GM13976 (cell line): ENCODE results near the gene SENP2.

Experiments
- DNase-seq: peaks from one replicate; pipeline ENCODE4 v3.0.0; 2012; ENCODE audit warnings: low spot score
- CTCF ChIP-seq: IDR thresholded peaks from 2 replicates; pipeline ENCODE4 v1.5.1; 2012; ENCODE audit warnings: borderline replicate concordance, mild to moderate bottlenecking; ENCODE audit not compliant: insufficient read depth; ENCODE audit errors: extremely low read depth, missing control alignments, control extremely low read depth
- in situ Hi-C: fragments of 300-500 bp; cut with MboI; formaldehyde crosslinking; loops from one replicate; pipeline ENCODE4 v1.12.0; 2022; ENCODE audit warnings: low sequenced_read_pairs, mixed read lengths, inconsistent platforms; ENCODE audit not compliant: unreplicated experiment

Gene SENP2

GRCh38 chr3:185584686-185585085 lies 1.4 kb upstream of the SENP2 start:
- TF ChIP-seq CTCF = no peak
- no peak for DNase-seq
- in situ Hi-C loops = no loop called here

GRCh38 chr3:185585518-185585858 lies 607 bp upstream of the SENP2 start:
- DNase-seq = no peak
- no peak for TF ChIP-seq CTCF
- in situ Hi-C loops = no loop called here

DNA sequence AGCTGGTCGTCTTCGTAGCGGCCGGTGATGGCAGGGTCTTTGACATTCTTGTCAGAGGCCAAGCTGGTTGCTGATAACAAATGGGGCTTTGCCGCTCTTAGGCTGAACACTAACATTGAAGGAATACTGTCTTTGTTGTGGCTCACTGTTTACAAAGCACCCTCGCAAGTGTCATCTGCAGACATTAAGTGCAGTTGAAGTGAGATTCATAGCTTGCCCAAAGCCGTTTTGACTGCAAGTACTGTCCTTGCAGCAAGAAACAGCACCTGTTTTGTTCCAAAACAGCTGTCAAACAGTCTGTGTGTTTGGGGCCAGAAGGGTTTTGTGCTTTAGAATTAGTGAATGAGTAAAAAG lies 568 bp downstream of the SENP2 start:
- no peak for TF ChIP-seq CTCF
- no peak for DNase-seq
- in situ Hi-C loops = no loop called here

GRCh38 chr3:185594073-185594472 lies 8.0 kb downstream of the SENP2 start:
- in situ Hi-C loops = no loop called here
- no peak for DNase-seq
- no peak for TF ChIP-seq CTCF

DNA sequence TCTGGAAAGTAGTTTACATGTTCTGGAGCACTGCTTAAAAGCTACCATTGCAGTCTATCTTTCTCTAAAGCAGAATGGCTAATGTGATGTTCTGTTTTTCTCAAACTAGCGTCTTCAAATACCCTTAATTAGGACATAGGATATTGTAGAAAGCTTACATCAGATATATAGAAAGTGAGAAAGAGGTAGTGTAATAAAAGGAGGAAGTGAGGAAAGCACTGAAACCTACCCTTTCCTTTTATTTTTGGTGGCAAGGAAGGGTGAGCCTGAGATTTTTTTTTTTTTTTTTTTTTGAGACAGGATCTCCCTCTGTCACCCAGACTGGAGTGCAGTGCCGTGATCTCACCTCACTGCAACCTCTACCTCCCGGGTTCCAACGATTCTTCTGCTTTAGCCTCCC lies 9.4 kb downstream of the SENP2 start:
- peak; percentile 49 for DNase-seq
- in situ Hi-C loops = no loop called here
- TF ChIP-seq CTCF = no peak

DNA sequence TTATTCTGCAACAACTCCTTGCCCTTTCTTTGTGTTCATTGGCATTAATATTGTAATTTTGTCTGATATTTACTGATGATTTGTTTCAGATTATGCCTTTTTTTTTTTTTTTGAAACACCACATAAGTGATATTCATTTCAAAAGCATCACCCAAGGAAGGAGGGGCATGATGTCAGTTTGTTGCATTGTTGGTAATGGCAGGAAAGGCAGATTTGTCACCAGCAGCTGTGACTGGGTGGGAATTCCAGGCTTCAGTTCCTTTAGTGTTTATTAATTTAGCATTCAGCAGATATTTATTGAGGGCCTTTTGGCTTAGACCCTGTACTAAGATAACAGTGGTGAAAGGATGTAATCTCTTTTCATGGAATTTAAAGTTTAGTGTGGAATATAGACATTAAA lies 19.5 kb downstream of the SENP2 start:
- no peak for TF ChIP-seq CTCF
- no peak for DNase-seq
- in situ Hi-C loops = no loop called here

DNA sequence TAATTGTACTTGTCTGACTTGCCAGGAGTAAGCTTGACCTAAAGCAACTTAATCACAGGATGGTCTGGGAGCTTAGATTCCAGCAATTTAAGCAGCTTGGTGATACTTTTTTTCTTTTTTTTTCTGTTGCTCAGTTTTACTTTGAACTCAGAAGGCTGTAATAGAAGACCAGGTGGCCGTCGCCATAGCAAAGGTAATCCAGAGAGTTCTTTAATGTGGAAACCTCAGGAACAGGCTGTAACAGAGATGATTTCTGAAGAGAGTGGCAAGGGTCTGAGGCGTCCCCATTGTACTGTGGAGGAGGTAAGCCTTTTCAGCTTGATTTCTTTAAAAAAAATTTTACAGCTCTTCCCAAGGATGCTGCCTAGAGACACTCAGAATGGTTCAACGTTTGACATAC lies 20.1 kb downstream of the SENP2 start:
- DNase-seq = no peak
- in situ Hi-C loops = no loop called here
- TF ChIP-seq CTCF = no peak
